Left ventricle myocardium superior (tissue), 1 donor: ENCODE results near the gene GFM1. TPM values are rescaled to one million over a fixed set of nuclear protein-coding genes. Genes with fewer than 3 reads are reported as not detected.

Experiments used
- ATAC-seq: fragments of 200-7000 bp; cut with Tn5 transposase; one replicate; pipeline ENCODE4 v1.9.1; 2020; ENCODE audit warnings: mild to moderate bottlenecking, moderate library complexity
- DNase-seq: peaks from one replicate; pipeline ENCODE4 v3.0.0-alpha.2; 2020
- intact Hi-C: fragments of 100-400 bp; cut with micrococcal nuclease; formaldehyde crosslinking; loops from one replicate; pipeline ENCODE4 v1.11.0; 2022
- long read RNA-seq: library from polyadenylated mRNA; unstranded; transcript quantifications from one replicate; pipeline ENCODE4 v2.0.0, GENCODE V29; 2021
- total RNA-seq: library from RNA; stranded (reverse); fragmentation: NEBNext Ultra II Directional; extraction: Animal tissue kit (Norgen Biotek cat#: 25700); gene quantifications from one replicate; pipeline ENCODE4 v1.2.1, GENCODE V29; 2021
- donor health status: DM: no; HTN: yes; CAD: no; lungs with severe emphysema.

GFM1 gene
- total RNA-seq = 65.1 TPM
- long read RNA-seq, transcript GFM1-210 (18 exons, 3,721 nt) = major isoform, 168 of 206 reads
- long read RNA-seq, transcript GFM1-201 (19 exons, 3,453 nt) = minor isoform, 7 of 206 reads
- long read RNA-seq, partial matches to known transcripts = 12 of 206 reads
- long read RNA-seq, other reads (novel, unspliced or antisense) = 19 of 206 reads

- ATAC-seq (peak; percentile 99), DNase-seq (peak; percentile 94)
- intact Hi-C loops = no loop called here
Observed at GRCh38 chr3:158644345-158644908, at the start of gene GFM1. TSS of gene GFM1 (plus strand) at chr3:158644527. CDS start at chr3:158644635, 108 bp downstream.

GRCh38 chr3:158600787-158601186, 43.5 kb upstream of the GFM1 start:
- ATAC-seq = no peak
- no peak for DNase-seq
- intact Hi-C loops = no loop called here

DNA sequence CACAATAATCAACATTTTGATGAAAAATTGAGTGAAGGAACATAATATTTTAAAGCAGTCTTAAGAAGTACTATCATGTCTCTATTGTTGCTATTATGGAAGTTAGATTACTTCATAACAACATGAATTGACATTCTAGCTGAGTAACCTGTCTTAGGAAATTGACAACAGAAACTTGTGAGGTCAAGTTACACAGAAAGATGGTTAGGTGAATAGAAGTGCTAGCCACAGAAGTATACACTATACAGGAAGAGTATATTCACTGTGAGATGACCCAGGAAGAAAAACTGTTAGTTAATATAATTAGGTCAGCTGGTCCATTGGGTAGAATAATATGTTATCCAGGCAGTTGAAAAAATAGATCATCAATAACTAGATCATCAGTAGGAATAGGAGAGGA, 42.1 kb upstream of the GFM1 start:
- intact Hi-C loops = no loop called here
- DNase-seq (no peak), ATAC-seq (no peak)

DNA sequence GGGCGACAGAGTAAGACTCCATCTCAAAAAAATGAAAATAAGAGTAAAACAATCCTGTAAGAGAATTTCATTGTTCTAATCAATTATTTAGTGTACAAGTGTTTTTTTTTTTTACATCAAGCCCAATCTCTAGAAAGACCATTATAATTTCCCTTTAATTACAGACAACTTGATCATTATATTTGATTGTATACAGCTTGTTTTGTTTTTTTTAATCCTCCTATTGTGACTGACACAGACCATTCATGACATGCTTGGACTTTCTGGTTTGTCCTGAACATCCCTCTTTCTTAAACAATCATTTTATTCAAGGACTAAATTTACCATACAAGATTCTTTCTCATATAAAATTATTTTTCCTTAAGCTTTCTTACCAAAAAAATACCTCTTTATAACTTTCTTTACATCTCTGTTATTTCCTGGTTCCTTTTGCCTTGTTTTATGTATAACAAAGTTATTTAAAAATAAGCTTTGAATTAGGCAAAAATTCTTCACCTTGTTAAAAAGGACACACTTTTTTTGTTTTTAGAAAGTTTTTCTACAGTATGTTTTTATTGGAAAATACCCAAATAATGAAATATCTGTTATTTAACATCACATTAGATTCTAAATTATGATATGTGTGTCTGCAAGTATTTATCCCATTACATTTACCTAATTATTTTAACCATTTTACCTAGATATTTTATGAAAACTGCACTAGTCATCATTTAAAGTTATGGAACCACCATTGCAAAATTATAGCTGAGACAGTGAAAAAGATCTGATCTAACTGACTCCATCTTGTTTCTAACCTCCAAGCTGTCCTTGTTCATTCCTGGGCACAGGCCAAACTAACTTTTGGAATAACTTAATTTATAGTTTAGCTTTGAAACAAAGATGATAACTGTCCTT, 26.1 kb upstream of the GFM1 start:
- DNase-seq (no peak), ATAC-seq (no peak)
- intact Hi-C loops = no loop called here

DNA sequence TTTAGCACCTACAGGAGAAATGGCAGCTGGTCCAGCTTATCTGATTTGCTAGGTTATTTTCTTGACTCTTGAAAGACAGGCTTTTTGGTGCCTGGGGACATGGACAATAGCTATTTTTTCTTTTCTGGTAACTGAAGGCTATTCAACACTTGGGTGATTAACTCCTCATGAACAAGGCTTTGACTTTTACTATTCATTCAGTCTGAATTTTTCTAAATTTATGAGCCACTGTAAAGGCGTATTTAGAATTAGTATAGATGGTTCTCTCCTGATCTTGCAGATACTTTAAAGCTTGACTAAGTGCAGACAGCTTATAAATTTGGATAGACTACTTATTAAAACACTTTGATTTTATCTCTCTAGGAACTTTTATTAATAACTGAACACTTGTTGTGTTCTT, 18.4 kb upstream of the GFM1 start:
- intact Hi-C loops = no loop called here
- no peak for ATAC-seq
- DNase-seq = no peak

- intact Hi-C loops = no loop called here
- DNase-seq (no peak), ATAC-seq (no peak)
Observed at GRCh38 chr3:158631981-158632380, 12.3 kb upstream of the GFM1 start.

- ATAC-seq (no peak), DNase-seq (no peak)
- intact Hi-C loops = no loop called here
Observed at GRCh38 chr3:158640646-158641045, 3.7 kb upstream of the GFM1 start.

GRCh38 chr3:158642005-158642404, 2.3 kb upstream of the GFM1 start:
- intact Hi-C loops = no loop called here
- ATAC-seq = no peak

GRCh38 chr3:158642474-158643210, 1.7 kb upstream of the GFM1 start:
- intact Hi-C loops = no loop called here
- DNase-seq (no peak), ATAC-seq (no peak)

More at GRCh38 chr3:158642005-158642404, 2.3 kb upstream of the GFM1 start:
- no peak for DNase-seq

DNA sequence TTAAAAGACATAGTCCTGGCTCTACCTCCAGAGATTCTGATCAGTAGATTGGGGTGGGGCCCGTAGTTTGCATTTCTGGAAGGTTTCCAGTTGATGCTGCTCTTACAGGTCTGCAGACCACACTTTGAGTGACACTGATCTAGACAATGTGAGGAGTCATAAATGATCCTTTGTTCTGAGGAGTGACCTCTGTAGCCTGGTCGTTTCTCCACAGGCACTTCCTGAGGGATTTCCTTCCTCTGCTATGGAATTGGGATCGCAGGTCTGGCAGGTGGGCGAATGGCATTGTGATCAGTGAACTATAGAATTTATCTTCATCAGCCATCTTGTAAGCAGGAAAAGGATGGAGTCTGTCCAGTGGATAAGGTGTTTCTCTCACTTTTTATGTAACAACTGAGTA, 5.5 kb downstream of the GFM1 start:
- intact Hi-C loops = no loop called here
- ATAC-seq = peak; percentile 50
- no peak for DNase-seq

GRCh38 chr3:158651192-158651591, 6.9 kb downstream of the GFM1 start:
- ATAC-seq = no peak
- DNase-seq = no peak
- intact Hi-C loops = no loop called here

DNA sequence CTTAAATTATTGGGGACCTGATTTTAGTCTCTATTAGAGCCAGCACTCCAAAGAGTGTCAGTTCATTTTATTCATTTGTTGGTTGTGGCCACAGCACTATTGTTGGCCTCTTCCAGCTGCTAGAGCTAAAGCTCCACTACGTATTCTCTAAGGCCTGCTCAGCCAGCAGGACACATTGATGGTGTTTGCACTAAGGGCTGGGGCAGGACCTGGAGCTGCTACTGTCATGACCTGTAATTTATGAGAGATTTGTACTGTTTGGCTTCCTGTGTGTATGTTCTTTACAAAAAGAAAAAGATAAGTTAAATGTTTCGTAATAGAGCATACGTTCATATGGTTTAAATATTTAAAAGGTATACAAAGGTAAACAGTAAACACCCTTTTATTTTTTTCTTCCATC, 8.1 kb downstream of the GFM1 start:
- DNase-seq (no peak), ATAC-seq (no peak)
- intact Hi-C loops = no loop called here

DNA sequence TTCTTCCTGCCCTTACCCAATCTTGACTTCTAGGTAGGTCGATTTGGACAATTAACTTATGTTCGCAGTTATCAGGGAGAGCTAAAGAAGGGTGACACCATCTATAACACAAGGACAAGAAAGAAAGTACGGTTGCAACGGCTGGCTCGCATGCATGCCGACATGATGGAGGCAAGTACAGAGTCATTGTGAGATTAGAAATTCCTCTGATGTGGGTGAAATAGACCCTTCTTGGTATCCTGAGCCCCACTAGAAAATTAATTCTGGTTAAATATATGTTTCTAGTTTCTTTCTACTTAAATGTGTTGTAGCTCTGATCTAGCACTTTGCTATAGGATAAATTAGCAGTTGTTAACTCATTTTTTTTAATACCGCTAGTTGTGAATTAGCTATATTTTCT, 14.6 kb downstream of the GFM1 start:
- DNase-seq (no peak), ATAC-seq (no peak)
- intact Hi-C loops = no loop called here

DNA sequence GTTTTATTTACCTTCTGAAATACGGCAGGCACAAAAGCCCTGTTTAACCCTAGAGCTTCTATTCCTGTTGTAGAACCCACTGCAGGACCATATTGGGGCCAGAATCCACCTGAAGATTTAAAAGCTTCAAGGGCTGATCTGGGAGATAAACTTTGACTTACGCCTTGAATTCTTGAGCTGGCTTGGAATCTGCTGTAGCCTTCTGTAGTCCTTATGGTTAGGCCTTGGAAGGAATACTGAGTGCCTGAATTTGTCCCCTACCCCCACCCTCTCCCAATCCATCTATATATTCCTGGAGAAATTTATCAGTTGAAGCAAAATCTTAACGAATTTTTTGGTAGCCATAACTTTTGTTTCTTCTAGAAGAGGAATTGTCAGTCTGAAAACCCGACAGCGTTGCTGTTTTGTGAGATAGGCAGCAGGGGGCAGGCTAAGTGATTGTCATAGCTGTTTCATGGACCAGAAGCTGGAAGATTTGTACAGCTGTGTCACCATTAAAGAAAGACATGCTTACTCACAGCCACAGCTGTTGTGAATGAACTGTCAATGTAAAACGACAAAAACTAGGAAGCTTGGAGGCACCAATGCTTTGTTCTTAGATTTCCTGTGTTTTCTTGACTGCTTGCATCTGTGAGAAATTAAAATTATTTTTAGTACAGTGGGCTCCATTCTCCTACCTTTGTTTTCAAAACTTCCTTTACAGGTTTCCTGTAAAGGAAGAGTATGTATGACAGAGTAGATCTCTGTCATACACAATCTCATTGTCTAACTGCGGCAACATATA, 15.3 kb downstream of the GFM1 start:
- intact Hi-C loops = no loop called here
- ATAC-seq (peak; percentile 61), DNase-seq (no peak)

GRCh38 chr3:158660711-158661110, 16.4 kb downstream of the GFM1 start:
- no peak for DNase-seq
- intact Hi-C loops = no loop called here
- no peak for ATAC-seq

- intact Hi-C loops = no loop called here
- no peak for ATAC-seq
- DNase-seq = no peak
Observed at GRCh38 chr3:158663246-158663645, 18.9 kb downstream of the GFM1 start.

DNA sequence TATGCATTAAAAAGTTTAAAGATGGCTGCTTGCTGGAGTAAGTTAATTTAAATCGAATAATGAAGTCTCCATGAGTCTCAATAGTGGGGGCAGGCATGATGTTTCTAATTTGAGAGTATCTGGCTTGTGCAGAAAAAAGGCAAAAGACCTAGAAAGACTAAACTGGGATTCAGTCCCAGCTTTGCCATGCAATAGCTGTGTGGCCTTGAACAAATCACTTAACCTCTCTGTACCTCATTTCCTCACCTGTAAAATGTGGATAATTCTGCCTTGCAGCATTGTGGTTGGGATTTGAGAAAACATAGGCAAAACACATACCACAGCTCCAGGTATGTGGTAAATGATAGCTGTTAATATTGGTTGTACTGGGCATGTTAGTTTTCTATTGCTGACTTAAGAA, 19.5 kb downstream of the GFM1 start:
- intact Hi-C loops = no loop called here
- no peak for ATAC-seq

GRCh38 chr3:158666416-158666815, 22.1 kb downstream of the GFM1 start:
- no peak for DNase-seq
- intact Hi-C loops = no loop called here
- no peak for ATAC-seq

More for the DNA sequence above, 19.5 kb downstream of the GFM1 start:
- DNase-seq = no peak

DNA sequence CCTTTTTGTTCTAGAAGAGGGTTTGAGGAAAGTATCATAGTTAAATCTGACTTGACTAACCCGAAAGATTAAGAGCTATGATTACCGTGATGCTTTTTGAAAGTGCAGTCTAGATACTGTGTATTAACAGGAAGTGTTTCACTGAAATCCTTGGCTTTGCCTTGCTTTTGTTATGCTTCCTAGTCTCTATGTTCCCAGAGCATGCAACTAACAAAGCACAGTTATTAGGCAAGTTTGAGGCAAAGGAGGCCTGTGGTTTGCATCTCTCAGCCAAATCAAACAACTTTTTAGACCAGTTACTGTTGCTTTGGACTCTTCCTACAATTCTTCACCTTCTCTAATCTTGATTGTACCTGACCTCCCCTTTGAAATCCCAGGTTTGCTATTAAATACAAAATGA, 24.2 kb downstream of the GFM1 start:
- intact Hi-C loops = no loop called here
- DNase-seq (no peak), ATAC-seq (no peak)
